K562 (cell line): ENCODE results near the gene VASH1.

Experiments used
- CTCF ChIP-seq, 3 experiments: IDR thresholded peaks in 2 of 3; conservative IDR thresholded peaks in 1 of 3; 2 replicates each; pipeline ENCODE4 v1.5.1; 2011 to 2012; ENCODE audit warnings: low read length in 3 of 3, mild to moderate bottlenecking in 3 of 3, control low read depth in 2 of 3, improper control_type of control experiment in 1 of 3, inconsistent platforms in 1 of 3, low read depth in 1 of 3, mixed read lengths in 1 of 3, moderate library complexity in 1 of 3; ENCODE audit not compliant: insufficient read depth in 2 of 3
- ELF1 ChIP-seq: fragments of 200-800 bp; sonication (Bioruptor generic); IDR thresholded peaks from 2 replicates; pipeline ENCODE4 v1.6.1; 2016; ENCODE audit warnings: missing genetic modification characterization, missing compliant biosample characterization
- EZH2 ChIP-seq: IDR thresholded peaks from 2 replicates; pipeline ENCODE4 v1.6.1; 2012; ENCODE audit warnings: low read depth, mild to moderate bottlenecking, inconsistent platforms, low read length, borderline replicate concordance
- POLR2A ChIP-seq: fragments of 450-650 bp; conservative IDR thresholded peaks from 2 replicates; pipeline ENCODE4 v1.6.1; 2016
- POLR2AphosphoS5 ChIP-seq: IDR thresholded peaks from 2 replicates; pipeline ENCODE4 v1.6.1; 2011; ENCODE audit warnings: mild to moderate bottlenecking, low read depth, low read length, moderate library complexity; ENCODE audit not compliant: control insufficient read depth, insufficient read depth
- SMC3 ChIP-seq: conservative IDR thresholded peaks from 2 replicates; pipeline ENCODE4 v1.6.1; 2011; ENCODE audit warnings: low read depth, low read length, improper control_type of control experiment; ENCODE audit not compliant: insufficient read depth
- TFAP4 ChIP-seq: sonication (generic); formaldehyde crosslinking; IDR thresholded peaks from 2 replicates; pipeline ENCODE4 v1.8.0; 2022; ENCODE audit warnings: missing genetic modification reagents, mild to moderate bottlenecking, moderate library complexity, borderline replicate concordance
- ZNF253 ChIP-seq: fragments of 250-450 bp; sonication (Bioruptor Pico); conservative IDR thresholded peaks from 2 replicates; pipeline ENCODE4 v1.6.1; 2021; ENCODE audit warnings: mild to moderate bottlenecking
- TF ChIP-seq, protein P1 (sequence below): fragments of 250-450 bp; sonication (Bioruptor Pico); IDR thresholded peaks from 2 replicates; pipeline ENCODE4 v1.5.0; 2021; ENCODE audit warnings: mild to moderate bottlenecking, borderline replicate concordance

- TF ChIP-seq TFAP4 = no peak
- TF ChIP-seq EZH2 = no peak
- TF ChIP-seq POLR2A = no peak
- TF ChIP-seq, protein P1, sequence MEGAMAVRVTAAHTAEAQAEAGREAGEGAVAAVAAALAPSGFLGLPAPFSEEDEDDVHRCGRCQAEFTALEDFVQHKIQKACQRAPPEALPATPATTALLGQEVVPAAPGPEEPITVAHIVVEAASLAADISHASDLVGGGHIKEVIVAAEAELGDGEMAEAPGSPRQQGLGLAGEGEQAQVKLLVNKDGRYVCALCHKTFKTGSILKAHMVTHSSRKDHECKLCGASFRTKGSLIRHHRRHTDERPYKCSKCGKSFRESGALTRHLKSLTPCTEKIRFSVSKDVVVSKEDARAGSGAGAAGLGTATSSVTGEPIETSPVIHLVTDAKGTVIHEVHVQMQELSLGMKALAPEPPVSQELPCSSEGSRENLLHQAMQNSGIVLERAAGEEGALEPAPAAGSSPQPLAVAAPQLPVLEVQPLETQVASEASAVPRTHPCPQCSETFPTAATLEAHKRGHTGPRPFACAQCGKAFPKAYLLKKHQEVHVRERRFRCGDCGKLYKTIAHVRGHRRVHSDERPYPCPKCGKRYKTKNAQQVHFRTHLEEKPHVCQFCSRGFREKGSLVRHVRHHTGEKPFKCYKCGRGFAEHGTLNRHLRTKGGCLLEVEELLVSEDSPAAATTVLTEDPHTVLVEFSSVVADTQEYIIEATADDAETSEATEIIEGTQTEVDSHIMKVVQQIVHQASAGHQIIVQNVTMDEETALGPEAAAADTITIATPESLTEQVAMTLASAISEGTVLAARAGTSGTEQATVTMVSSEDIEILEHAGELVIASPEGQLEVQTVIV (CRISPR knock-in tag) = no peak
- no peak for TF ChIP-seq ZNF253
- TF ChIP-seq SMC3 = no peak
- no peak for TF ChIP-seq CTCF (IDR thresholded peaks at IDR 0.05 in 2 of 3, conservative IDR thresholded peaks at IDR 0.05 in 1 of 3; ENCODE audit: insufficient read depth in 2 of 3, low read depth in 1 of 3, low read length in 3 of 3)
- no peak for TF ChIP-seq ELF1 (tag)
- no peak for TF ChIP-seq POLR2AphosphoS5
Observed at GRCh38 chr14:76781648-76782051, 20.4 kb downstream of the VASH1 start.
